ENCODE results near the gene MMP25.
A peak's percentile ranks its signal among the peaks of the same experiment; 100 is the strongest.
"Not testable (repeated sequence)": the region's sequence is repeated elsewhere in the genome, so short reads cannot be mapped to it uniquely, and the experiment has no call there.

The MMP25 gene

DNA sequence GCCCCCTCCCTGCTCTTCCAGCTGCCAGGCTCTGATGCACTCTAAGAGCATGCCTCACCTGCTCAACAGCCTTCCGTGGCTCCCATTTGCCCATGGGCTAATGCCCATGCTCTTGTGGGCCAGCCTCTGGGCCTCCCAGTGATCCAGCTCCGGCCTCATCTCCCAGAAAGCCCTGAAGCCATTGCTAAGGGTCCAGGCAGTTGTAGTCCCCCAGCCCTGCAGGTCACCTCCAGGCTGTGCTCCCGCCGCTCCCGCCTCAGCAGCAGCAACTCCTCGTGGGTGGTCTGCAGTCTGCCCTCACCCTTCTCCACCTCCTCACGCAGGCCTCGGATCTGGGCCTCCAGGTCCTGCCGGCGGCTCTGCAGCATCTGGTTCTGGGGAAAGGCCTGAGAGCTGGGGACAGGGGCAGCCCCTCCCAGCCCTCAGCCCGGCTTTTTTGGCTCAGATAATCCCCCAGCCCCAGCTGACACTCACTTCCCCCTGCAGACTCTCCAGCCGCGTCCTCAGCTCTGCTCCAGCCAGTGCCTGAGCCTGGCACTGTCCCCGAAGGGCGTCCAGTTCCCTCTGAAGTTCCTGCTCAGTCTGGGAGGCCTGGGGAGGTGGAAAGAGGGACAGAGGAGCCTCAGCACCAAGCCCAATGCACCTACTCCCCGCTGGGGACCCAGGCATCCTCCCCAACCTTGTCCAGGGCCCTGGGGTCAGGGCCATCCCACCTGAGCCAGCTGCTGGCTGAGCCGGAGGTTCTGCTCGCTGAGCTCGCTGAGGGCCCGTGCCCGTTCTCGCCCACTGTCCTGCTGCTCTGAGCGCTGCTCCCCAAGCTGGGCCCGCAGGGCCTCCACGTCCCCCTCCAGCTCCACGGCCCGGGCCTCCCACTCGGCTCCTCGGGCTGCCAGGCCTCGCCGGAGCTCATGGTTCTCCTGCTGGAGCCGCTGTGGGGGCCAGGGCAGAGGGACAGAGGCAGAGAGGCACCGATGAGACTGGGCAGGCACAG is 15.8 kb upstream of the MMP25 start:
- no peak for DNase-seq

DNA sequence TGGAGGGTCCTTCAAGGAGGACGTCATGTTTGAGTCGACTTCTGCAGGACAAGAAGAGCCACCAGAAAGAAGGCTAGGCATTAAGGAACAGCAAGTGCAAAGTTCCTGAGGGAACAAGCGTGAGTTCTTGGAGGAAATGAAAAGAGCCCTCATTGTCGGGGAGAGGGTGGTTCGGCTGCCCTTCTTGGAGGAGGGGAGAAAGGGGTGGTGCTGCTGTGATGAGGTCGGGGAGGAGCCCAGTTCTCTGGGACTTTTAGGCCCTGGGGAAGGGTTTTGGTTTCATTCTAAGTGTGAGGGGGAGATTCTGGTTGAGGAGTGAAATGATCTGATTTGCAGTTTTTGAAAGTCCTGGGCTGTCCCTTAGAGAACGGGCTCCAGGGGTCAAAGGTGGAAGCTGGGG is 13.7 kb upstream of the MMP25 start:
- no peak for DNase-seq

DNA sequence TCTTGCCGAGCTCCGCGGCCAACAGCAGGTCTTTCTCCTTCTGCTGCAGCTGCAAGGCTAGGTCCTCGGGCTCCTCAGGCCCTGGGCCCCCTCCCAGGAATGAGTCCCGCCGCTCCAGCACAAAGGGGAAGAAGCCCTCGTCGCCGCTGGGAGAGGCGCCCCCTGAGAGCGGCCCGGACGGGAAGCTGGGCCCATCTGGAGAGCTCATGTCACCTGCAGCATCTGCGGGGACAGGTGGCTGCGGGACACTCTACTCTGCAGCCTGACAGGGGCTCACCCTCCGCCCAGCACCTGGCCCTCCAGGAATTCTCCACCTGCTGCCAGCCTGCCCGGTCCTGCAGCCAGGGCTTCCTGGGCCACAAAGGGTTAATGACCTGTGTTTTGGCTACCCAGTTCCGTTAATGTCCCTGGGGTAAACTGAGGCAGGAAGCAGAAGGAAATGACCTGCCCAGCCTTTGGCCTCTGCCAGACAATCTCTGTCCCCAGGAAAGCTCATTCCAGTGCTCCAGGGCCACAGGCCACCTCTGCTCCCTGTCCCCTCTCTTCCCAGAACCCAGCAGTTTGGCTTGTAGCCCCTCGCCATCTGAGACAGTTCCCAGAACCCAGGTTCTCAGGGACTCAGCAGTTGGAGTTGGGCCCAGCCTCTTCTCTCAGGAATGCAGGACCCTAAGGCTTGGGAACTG is 10.9 kb upstream of the MMP25 start:
- DNase-seq, result no peak

DNA sequence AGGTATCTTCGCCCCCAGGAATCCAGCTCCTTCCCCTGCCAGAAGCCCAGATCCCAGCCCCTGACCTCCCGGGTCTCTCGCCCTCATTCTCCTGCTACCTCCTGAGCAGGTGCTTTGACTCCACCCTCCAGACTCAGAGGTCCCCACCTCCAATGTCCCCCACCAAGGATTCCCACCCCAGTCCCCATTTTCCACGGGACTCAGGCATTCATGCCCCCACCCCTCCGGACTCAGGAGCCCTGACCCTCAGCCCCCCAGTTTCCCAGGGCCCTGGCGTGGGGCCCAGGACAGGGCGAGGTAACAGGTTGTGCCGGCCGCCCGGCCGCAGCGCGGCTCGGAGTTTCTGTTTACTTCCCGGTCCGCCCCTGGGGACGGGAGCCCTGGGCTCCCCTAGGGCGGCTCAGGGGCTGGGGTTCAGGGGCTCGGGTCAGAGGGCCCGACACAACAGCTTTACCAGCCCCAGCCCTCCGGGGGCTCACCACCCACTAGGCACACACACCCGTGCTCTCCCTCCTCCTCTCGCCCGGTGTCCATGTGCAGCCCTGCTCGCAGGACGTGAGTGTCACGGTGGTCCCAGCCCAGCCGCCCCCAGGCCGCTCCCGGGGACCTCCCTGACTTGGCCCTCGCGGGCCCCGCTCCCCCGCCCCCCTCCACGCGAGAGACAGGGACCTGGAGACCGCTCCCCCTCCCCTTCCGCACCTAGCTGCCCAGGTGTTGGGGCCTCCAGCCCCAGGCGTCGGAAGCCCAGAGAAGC is 10.2 kb upstream of the MMP25 start:
- DNase-seq, result no peak

DNA sequence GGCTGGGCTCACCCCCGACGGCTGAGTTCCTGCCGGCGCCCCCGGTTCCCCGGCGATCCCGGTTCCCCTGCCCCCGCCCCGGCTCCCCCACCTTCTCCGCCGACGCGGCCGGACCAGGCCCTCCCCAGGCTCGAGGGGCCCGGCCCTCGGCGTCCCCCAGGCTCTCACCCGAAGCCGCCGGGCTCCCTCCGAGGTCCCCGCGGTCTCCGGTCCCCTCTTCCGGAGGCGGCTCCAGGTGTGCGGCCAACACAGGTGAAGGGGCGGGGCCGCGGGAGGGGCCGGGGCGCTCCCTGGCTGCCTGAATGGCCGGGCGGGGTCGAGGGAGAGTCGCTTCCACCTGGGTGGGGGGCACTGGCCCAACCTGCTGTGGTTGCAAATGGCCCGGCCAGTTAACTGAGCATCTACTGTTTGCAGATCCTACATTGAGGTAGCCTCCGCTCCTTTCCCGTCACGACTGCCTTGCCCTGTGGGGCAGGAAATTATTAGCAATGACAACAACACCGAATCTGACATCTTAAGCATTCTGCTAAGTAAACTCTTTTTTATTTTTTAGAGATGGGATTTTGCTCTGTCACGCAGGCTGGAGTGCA is 9.5 kb upstream of the MMP25 start, which contains the start of gene BICDL2:
Gene BICDL2 (minus strand): TSS at position 219 of the 590 bp plus-strand sequence. CDS start 1,448 bp downstream, outside the sequence.
- DNase-seq, result no peak

DNA sequence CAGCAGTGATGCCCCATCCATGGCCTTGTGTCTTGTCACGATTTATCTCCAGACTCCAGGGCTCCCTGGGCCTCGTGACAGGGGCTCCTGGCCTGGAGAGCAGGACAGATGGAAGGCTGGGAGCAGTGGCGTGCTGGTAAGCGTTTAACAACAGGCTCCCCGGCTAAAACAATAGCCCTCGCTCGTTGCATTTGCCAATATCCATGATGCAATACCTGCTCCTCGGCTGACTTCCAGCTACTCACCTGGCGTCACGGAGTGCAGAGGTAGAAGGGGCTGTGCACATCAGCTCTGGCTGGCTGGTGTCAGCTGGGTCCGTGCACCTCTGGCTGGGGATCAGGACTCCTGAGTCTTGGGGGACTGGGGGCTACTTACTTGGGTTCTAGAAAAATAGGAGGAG is 8.1 kb upstream of the MMP25 start:
- no peak for DNase-seq

DNA sequence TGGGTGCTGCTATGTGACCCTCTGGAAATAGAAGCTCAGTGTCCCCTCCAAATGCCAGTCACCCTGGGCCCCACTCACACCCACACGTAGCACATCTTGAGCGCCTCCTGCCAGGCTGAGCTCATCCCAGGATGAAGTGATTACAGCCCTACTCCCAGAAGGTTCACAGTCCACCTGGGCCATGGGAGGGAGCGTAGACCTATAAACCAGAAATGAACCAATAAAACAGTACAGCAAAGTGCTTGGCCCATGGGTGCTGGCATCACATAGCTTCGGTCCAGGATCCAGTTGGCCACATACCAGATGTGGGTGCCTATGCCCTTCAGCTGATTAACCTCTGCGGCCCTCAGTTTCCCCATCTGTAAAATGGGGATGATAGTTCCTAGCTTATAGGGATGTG is 7.5 kb upstream of the MMP25 start:
- DNase-seq, result no peak

DNA sequence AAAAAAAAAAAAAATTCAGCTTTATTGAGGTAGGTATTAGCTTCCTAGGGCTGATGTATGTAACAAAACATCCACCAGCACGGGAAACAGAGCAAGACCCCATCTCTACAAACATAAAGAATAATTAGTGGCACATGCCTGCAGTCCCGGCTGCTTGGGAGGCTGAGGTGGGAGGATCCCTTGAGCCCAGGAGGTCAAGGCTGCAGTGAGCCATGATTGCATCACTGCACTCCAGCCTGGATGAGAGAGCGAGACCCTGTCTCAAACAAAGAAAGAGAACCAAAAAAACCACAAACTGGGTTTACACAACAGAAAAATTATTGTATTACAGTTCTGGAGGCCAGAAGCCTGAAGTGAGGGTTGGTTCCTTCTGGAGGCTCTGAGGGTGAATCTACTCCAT is 4.0 kb upstream of the MMP25 start:
- no peak for DNase-seq

DNA sequence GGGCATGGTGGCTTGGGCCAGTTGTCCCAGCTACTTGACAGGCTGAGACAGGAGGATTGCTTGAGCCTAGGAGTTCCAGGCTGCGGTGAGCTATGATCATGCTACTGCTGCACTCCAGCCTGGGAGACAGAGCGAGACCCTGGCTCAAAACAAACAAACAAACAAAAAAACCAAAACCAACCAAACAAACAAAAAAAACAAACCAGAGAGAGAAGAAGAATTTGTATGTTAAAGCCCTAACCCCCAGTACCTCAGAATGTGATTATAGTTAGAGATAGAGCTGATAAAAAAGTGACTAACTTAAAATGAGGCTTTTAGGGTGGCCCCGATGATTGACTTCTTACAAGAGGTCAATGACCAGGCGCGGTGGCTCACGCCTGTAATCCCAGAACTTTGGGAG is 1.7 kb upstream of the MMP25 start:
- no peak for DNase-seq

DNA sequence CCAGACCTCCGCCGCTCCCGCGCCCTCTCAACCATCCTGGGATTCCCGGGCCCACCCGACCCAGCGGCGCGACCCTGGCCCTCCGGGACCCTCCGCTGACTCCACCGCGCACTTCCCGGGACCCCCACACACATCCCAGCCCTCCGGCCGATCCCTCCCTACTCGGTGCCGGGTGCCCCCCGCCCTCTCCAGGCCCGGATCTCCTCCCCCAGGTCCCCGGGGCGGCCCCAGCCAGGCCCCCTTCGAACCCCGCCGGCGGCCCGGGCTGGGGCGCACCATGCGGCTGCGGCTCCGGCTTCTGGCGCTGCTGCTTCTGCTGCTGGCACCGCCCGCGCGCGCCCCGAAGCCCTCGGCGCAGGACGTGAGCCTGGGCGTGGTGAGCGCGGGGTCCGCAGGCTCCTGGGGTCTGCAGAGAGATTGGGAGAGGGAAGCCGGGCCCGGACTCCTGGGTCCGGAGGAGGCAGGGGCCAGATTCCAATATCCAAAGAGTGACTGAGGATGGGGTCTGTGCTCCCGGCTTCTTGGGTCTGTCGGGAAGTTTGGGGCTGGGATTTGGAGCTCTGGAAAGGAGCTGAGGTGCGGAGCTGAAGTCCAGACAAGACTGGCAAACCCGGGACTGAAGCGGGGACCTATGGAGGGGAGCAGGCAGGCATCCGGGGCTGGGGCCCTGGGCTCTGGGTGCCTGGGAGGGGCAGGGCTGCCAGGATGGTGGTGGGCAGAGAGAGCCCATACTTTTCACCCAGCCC is 453 bp downstream of the MMP25 start:
- no peak for DNase-seq

DNA sequence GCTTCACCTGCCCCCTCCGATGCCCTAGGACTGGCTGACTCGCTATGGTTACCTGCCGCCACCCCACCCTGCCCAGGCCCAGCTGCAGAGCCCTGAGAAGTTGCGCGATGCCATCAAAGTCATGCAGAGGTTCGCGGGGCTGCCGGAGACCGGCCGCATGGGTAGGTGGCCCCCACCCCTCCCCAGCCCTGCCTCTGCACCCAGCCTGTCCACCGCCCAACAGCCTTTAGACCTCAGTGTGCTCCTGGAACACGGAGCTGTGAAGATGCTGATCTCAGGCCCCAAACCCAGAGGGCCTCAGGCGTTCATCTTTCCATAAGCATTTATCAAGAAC is 993 bp downstream of the MMP25 start:
- DNase-seq, result no peak

DNA sequence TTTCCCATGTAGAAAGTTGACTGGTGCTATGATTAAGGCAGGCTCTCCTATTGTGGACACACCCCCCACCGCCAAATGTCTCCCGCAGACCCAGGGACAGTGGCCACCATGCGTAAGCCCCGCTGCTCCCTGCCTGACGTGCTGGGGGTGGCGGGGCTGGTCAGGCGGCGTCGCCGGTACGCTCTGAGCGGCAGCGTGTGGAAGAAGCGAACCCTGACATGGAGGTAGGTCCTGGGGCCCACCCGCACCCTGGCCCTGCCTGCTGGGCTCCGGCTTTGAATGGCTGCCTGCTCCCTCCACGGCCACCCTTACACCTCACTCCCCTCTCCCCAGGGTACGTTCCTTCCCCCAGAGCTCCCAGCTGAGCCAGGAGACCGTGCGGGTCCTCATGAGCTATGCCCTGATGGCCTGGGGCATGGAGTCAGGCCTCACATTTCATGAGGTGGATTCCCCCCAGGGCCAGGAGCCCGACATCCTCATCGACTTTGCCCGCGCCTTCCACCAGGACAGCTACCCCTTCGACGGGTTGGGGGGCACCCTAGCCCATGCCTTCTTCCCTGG is 3.6 kb downstream of the MMP25 start:
- DNase-seq, result no peak

DNA sequence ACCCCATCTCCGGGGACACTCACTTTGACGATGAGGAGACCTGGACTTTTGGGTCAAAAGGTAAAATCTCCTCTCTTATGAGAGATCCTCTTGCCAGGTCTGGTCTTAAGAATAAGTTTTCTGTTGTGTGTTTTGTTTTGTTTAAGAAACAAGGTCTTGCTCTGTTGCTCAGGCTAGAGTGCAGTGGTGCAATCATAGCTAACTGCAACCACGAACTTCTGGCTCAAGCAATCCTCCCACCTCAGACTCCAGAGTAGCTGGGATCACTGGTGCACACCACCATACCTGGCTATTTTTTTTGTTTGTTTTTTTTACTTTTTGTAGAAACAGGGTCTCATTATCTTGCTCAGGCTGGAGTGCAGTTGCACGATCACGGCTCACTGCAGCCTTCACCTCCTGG is 4.1 kb downstream of the MMP25 start:
- DNase-seq, result no peak

DNA sequence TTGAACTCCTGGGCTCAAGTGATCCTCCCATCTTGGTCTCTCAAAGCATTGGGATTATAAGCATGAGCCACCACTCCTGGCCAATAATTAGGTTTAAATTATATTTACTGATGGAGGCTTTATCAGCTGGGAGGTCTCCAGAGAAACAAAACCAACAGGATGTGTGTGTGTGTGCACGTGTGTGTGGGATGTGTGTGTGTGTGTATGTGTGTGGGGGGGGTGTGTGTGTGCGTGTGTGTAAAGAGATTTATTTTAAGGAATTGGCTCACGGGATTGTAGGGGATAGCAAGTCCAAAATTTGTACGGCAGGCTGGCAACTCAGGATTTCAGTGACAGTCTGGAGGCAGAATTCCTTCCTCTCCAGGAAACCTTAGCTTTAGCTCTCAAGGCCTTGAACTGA is 4.6 kb downstream of the MMP25 start:
- DNase-seq, result no peak

DNA sequence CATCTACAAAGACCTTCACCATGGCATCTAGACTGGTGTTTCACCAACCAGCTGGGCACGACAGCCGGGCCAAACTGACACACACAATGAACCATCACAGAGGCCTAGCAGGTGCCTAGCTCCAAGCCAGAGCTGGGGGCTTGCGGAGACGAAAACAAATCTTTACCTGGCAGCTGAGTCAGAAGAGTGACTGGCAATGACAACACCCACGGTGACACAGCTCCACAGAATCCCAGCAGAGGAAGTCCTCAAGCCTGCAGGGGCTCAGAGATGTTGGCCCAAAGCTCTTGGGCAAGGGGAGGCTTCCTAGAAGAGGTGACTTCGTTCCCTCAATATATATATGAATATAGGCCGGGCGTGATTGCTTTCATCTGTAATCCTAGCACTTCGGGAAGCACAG is 5.1 kb downstream of the MMP25 start:
- no peak for DNase-seq

DNA sequence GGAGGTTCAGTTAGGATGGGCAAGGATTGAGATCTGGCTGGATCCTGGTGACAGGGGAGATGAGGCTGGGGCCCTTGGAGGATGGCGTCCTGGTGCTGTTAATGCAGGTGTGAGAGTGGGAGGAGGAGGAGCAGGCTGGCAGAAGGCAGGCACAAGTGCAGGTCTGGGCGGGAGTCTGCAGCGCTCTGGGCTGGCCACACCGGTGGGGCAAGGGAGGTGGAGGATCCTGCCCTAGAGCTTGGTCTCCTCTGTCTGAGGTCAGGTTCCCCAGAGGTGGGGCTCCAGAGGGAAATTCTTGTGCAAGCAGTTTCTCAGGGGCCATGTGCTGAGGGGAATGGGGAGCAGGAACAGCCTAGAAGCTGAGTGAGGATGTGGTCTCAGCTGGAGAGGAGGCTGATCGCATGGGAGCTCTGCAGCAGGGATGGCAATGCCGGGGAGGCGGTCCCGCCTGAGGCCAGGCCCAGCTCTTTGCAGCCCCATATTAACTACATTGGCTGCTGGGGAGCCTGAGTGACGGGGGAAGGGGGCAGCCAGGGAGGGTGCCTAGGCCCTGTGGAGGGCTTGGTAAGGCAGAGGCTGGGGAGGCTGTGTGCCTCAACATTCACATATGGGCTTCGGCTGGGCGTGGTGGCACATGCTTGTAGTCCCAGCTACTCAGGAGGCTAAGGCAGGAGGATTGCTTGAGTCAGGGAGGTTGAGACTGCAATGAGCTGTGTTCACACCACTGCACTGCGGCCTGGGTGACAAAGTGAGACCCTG is 6.4 kb downstream of the MMP25 start:
- peak in 1 of 2 experiments; percentile 48 for DNase-seq

DNA sequence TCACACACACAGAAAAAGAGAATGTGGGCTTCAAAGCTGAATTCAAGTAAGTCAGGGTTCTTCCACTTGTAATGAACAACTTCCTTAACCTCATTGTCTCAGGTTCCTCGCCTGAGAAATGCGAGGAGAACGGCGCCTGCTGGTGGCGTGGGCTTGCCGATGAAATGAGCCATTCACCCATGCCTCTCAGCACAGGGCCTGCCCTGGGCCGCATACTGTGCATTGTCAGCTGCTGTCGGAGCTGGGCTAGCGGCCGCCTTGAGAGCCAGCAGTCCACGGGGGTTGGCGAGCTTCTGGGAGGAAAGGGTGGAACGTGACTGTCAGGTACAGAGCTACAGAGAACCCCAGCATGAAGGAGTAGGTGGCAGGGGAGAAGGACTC is 7.0 kb downstream of the MMP25 start:
- DNase-seq, result not testable (repeated sequence)

DNA sequence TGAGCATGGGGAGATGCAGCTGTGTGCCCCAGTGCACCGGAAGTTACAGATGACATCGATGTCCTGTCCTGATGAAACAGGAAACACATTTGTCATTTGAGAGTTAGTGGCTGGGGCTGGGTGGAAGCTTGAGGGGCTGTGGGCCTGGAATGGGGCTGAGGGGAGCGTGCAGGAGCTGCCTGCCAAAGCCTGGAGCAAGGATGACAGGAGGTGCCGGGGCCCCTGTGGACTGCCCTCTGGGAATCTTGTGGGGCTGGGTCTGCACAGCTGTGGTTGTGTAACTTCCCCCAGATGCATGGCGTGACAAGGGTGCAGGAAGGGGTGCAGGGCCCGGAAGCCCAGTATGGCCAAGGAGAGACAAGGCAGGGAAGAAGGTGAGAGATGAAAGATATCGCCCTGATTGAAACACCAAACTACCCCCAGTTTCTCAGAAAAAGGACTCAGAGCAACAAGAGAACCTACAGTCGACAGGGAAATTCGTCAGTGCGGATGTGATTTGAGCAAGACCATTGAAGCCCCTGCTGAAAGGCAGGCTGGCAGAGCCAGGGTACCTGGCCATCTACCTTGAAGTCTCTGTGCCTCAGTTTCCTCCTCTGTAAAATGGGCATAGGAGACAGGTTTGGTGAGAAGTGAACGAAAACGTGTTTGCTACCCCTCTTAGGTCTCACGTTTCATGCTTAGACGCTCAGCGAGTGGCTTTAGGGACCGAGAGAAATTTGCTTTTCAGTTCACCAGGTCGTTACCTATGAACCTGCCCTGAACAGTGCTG is 8.8 kb downstream of the MMP25 start:
- no peak for DNase-seq

DNA sequence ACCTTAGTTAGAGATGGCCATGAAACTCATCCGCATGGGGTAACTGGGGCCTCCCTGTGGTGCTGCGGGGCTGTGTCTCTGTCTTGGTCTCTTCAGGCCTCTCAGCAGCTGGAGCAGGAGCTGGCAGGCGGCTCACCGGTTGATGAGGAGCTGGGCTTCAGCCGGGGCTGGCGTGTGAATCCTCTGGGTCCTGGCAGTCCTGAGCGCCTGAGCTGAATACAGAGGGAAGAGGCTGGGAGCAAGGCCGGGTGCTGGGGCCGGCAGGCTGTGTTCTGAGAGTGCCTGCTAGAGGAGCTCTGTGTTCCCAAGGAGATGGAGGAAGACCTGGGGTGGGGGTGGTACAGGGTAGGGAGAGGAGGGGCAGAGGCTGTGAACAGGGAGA is 9.4 kb downstream of the MMP25 start:
- not testable (repeated sequence) for DNase-seq
